Measurements from ENCODE around the gene ELK3.

DNA sequence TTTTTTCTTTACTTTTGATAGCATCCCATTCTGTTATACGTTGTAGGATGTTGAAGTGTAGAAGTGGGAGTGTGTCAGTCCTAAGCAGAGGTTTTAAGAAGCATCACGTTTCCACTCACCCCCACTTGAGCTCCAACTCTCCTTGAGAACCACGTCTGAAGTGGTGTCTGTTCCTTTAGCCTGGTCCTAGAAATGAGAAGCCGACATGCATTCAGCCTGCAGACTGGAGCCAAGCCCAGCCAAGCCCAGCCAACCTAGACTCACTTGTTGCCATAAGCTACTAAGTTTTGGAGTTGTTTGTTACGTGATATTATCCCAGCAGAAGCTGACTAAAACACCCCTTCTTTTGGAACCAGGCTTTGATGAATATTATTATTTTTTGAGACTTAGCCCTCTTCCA is 4.4 kb upstream of the ELK3 start:
- TF ChIP-seq YY1 (IDR thresholded peaks at IDR 0.05; ENCODE audit: low read depth, low read length) (no peak), TCF12 (IDR thresholded peaks at IDR 0.05; ENCODE audit: low read depth, low read length) (no peak)
